ENCODE measurements around the gene CLEC3B.
A peak's percentile ranks its signal among the peaks of the same experiment; 100 is the strongest.

Gene CLEC3B

DNA sequence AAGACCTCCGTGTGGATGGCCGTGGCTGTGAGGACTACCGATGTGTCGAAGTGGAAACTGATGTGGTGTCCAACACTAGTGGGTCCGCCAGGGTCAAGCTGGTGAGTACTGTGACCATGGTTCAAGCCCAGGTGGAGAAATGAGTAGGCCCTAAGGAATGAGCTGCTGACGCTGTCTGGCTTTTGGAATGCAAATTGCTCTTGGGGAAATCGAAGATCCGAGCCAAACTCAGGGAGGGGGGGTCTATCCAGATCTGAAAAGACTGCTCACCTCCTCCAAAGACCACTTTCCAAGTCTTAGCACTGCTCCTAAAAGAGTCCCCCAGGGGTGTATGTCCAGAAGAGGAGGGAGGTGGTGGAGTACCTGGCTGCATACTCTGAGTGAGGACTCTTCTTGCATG is 37.0 kb upstream of the CLEC3B start:
- TF ChIP-seq, protein P1, sequence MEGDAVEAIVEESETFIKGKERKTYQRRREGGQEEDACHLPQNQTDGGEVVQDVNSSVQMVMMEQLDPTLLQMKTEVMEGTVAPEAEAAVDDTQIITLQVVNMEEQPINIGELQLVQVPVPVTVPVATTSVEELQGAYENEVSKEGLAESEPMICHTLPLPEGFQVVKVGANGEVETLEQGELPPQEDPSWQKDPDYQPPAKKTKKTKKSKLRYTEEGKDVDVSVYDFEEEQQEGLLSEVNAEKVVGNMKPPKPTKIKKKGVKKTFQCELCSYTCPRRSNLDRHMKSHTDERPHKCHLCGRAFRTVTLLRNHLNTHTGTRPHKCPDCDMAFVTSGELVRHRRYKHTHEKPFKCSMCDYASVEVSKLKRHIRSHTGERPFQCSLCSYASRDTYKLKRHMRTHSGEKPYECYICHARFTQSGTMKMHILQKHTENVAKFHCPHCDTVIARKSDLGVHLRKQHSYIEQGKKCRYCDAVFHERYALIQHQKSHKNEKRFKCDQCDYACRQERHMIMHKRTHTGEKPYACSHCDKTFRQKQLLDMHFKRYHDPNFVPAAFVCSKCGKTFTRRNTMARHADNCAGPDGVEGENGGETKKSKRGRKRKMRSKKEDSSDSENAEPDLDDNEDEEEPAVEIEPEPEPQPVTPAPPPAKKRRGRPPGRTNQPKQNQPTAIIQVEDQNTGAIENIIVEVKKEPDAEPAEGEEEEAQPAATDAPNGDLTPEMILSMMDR (IDR thresholded peaks at IDR 0.05) = no peak

DNA sequence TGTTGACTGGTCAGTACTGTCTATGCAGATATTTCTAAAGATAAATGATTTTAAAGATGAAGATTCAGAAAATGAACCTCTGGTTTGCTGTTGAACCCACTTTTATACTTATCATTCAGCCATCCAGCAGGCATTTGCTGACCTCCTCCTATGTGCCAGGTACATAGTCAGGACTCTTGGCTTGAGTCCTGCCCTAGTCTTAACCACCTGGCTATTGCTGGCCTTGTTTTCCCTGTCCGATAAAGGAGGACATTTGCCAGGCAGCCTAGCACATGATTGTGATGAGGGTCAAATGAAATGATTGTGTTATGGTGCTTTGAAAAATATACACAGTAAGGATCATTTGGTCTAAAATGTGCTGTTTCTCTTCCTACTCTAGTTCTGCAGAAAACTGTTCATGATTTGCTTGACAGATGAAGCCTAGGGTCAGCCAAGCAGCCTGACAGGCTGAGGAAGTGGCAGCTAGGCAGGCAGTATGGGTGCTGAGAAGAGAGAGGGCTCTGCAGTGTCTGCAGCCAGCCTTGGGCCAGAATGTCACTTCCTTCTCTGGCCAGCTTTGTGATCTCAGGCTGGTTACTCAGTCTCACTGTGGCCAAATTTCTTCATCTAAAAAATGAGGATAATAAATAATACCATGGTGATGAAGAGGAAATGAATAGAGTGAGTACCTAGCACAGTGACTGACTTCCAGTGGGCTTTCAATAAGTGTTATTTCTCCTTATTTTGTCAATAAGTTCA is 36.3 kb upstream of the CLEC3B start:
- TF ChIP-seq, protein P1 (IDR thresholded peaks at IDR 0.05) = no peak

DNA sequence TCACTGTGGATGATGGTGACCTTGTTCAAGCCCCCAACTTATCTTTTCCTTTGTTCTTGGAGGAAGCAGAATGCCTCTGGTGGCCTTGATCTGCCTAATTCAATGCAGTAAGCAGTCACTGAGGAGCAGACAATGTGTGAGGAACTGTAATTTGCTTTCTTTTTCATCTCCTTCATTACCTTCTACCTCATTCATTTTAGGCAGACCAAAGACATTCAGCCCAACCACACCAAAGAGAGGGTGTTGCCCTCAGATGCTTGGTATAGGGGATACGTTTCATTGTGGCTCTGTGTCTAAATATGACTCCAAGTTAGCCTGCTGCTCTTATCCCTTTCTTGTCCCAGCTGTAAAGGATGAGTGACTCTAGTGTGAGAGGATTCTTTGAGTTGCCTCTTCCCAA is 34.8 kb upstream of the CLEC3B start:
- TF ChIP-seq, protein P1 (IDR thresholded peaks at IDR 0.05) = no peak

DNA sequence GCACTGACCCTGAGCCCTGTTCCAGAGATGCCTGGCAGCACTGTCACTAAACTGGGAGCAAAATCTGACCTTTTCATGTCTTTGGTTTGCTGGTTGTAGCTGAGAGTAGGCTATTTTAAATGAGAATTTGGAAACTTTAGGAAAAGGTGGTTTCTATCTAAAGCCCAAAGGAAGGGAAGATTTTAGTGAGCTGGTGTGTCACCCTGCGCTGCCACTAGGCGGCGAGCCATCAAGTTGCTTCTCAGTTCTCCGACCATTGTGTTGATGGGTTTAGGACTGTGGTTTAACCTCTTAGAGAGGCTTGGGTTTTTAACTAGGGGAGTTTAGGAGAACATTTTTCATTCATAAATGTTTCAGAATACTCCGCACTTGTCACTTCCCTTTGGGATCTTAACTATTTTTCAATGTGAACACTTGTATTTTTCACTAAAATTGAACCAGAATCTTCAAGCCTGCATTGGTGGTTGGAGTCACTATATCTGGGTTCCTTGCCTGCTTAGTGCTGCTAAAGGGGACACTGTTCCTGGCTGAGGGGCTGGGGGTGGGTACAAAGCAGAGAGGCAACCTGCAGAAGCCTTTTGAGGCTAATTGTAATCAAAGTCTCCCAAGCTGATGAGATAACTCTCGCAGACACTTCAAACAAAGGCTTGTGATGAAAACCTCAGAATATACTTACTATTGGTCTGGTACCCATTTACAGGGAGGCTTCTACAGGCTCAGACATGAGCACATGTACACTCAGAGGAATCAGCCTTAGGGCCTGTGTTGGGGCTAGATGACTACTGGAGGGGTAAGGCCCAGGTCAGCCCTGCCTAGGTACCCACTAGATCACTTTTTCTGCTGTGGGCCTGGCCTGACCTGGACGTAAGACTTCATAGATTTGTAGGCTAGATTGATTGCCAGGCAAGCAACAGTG is 33.3 kb upstream of the CLEC3B start:
- TF ChIP-seq, protein P1 (IDR thresholded peaks at IDR 0.05) = peak; percentile 64

DNA sequence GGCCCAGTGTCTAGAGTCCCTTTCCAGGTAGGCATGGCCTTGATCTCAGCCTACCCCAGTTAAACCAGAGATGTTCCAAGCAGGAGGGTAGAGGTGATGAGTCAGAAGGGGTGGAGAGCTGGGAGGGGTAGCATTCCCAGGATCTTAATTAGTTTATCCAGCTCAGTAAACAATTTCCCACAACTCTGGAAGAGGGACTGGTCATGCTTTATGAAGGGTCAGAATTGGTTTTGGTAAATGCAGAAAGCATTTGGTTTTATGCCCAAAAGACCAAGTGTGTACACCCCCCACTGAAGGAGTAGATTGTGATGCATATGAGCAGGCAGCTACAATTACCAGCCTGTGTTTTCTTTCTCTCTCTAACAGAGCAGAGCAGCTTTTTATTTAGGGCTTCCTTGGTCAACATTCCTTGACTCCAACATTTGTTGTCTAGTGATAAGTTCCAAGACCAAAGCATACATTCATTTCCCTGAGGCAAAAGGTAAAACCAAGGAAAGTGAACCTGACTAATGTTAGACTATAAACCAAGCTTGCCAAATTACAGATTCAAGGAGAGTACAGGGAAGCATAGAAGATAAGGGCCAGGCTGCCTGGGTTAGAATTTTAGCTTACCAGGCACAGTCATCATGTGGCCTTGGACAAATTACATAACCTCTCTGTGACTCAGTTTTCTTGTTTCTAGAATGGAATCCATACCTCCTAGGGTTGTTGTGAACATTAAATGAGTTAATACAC is 32.5 kb upstream of the CLEC3B start:
- TF ChIP-seq, protein P1 (IDR thresholded peaks at IDR 0.05) = no peak

DNA sequence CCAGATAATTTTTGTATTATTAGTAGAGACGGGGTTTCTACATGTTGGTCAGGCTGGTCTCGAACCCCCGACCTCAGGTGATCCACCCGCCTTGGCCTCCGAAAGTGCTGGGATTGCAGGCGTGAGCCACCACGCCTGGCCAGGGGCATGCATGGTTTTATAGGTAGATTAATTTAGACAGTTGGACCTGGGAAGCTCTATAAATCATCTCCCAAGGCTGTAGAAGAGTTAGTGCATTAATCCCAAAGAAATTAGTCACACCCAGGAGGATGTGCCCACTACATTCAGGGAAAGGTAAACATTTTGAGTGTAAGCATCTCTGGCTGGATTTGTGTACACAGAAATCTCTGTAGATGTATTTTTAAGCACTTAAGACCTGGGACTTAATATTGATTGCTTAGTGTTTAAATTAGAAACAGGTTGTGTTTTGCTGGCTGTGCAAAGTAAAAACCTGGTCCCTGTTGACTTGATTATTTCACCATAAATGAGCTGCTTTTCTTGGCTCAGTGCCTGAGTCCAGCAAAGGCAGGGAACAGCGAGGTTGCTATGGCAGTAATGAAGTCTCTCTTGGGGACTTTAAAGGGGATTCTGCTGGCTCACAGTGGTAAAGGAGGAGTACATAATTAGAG is 30.8 kb upstream of the CLEC3B start:
- TF ChIP-seq, protein P1 (IDR thresholded peaks at IDR 0.05) = no peak

DNA sequence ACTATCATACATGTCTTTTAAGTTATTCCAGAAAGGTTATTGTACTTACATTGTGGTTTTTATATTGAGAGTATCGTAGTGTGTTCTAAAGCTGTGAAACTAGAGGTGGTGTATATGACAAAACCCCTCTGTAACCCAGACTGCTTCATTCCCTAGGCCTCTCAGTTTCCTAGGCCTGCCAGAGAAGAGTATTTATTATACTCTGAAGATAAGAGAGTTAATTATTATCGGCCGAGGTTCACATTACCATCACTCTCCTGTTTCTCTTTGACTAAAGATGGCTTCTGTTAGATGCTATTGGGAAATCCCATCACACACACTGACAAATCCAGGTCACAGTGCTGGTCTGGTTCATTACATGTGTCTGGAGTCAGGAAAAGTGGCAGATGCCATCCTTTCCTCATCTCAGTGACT is 29.5 kb upstream of the CLEC3B start:
- TF ChIP-seq, protein P1 (IDR thresholded peaks at IDR 0.05) = no peak
